Brain pericyte (primary cell): ENCODE measurements around the gene TPCN1.
A peak's percentile ranks its signal among the peaks of the same experiment; 100 is the strongest.

Experiments used
- DNase-seq: peaks from one replicate; pipeline ENCODE4 v3.0.0-alpha.2; 2012; ENCODE audit warnings: low read depth, low spot score

TPCN1 gene

DNA sequence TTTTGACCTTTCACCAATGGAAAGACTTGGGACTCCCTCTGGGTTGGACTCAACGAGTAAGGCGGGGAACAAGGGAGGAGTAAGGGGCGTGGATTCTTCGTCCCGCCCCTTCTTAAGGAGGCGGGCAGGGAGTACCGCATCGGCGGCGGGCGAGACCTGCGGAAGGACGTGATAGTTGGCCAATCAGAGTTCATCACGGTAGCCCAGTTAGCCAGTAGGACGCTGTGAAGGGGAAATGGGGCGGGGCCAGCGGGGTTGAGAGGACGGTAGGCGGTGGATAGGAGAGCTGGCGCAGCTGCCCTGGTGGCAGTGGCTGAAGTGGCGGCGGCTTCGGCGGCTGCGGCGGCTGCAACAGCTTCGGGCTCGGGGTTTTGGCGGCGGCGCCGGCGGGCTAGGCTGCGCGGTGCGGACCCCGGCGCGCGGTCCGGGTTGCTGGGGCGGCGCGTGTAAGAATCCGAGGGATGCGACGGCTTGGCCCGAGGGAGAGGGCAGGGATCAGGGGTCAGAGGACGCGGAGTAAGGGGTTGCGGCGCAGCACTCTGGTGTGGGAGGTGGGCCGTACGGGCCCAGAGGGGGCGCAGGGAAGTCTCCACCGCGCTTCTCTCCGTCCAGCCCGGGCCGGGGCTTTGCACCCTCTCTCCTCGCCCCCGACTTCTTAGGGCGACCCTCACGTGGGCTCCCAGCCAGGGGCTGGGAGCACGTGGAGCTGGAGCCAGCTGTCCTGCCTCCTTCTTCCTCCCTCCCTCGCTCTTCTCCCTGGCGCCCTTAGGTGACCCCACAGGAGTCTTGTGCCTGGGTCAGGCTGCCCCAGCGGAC is at the start of gene TPCN1:
TPCN1 (plus strand) TSS at position 284 of the 816 bp plus-strand sequence. CDS start 5,389 bp downstream, outside the sequence.
- DNase-seq: peak; percentile 100

DNA sequence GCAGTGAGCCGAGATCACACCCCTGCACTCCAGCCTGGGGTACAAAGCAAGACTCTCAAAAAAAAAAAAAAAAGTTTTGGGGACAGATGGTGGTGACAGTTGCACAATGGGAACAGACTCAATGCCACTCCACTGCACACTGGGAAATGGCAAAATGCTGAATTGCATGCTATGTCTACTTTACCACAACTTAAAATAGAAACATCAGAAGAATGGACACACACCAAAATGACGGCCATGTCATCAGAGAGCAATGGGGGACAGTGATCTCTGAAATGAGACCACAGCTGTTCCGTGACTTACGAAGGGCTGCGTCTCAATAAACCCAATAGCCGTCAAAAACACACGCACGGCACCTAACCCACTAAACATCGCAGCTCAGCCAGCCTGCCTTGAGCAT is 49.7 kb upstream of the TPCN1 start:
- DNase-seq: no peak

DNA sequence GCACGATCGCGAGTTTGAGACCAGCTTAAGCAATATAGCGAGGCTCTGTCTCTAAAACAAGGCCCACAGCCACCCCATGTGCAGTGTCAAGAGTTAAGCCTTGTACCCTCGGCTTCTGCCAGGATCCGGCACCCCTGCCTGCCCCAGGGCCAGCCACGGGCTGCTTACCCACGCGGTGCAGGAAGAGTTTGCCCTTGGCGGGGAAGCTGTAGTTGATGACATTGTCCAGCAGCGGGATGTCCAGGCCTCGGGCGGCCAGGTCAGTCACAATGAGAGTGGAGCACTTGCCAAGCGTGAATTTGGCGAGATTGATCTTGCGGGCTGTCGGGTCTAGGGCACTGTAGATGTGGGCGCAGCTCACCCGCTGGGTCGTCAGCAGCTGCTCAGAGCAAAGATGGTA is 49.1 kb upstream of the TPCN1 start:
- DNase-seq: no peak

DNA sequence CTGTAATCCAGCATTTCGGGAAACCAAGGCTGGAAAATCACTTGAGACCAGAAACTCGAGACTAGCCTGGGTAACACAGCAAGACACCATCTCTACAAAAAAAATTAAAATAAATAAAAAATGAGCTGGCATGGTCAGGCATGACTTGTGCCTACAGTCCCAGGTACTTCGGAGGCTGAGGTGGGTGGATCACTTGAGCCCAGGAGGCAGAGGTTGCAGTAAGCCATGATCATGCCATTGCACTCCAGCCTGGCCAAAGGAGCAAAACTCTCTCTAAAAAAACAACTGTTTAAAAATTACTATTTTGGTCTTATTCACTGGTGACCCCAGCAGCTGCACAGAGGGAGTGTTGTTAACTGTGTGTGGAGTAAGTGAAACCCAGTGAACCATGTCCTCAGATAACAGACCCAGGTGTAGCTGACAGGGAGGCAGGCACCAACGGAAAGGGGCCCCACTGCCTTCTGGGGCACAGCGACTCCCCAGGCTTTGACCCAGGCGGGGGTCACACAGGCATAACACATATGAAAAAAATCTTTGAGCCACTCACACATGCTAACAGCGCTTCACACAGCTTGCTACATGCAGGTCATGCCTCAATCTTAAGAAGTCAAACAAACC is 48.1 kb upstream of the TPCN1 start:
- DNase-seq: no peak

DNA sequence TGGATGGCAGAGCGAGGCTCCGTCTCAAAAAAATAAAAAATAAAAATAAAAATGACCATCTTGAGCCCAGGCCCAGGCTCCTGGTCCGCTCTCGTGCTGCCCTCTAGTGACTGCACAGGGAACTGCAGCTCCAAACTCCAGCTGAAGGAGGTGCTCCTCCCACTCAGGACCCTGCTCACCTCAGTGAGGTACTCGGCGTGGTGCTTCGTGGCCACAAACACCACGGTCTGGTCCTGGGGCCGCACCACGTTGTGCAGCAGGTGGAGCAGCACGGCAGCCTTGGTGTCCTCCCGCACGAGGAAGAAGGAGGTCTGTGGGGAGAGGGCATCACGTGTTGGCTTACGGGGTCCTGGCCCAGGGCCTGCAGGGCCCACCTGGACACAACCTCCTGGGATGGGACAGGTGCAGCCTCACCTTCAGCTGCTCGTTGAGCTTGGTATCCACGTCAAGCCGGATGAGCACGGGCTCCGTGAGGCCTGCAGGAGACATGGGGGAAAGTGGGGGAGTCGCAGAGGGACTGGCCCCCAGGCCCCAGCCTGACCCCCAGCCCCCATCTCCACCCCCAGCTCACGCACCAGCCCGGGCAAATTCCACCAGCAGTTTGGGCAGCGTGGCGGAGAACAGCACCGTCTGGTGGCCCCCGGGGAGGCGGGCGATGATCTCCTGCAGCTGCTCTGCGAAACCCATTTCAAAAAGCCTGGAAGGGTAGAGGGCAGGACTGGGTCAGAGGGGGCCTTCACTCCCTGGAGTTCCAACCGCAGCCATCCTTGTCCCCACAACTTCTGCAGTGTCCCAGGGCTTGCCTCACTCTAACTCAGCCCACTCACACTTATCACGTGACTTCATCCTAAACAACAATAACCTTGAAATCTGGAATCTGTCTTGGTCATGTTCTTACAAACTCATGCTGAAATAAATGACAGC is 46.5 kb upstream of the TPCN1 start:
- no peak for DNase-seq

DNA sequence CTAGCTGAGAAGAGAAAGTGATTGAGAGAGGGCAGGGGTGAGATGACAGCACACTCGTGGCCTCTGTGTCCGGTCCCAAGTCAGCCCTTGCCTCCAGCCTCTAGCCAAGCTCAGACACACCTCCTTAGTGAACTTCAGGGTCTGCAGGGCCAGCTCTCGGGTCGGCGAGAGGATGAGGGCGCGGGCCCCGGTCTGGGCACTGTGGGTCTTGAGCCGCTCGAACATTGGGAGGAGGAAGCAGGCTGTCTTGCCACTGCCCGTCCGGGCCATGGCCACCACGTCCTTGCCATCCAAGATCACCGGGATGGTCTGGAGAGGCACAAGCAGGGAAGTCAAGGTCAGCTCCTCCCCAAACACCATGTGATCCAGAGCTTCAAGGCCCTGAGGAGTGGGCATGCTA is 42.2 kb upstream of the TPCN1 start:
- DNase-seq: no peak

DNA sequence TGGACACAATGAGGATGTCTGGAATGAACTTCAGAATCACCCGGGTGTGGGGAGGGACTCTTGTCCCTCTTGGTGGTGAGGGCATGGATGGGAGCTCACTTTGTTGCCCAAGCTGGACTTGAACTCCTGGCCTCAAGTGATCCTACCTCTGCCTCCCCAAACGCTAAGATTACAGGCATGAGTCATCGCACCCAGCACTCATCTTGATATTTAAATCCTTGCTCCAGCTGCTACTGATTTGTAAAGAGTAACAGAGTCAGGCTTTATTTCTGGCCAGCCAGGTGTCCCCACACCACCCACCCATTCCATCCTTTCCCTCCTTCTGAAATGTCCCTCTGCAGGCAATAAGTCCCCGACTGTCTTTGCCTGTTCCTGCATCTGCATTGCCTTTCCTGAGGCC is 40.9 kb upstream of the TPCN1 start:
- DNase-seq: no peak

DNA sequence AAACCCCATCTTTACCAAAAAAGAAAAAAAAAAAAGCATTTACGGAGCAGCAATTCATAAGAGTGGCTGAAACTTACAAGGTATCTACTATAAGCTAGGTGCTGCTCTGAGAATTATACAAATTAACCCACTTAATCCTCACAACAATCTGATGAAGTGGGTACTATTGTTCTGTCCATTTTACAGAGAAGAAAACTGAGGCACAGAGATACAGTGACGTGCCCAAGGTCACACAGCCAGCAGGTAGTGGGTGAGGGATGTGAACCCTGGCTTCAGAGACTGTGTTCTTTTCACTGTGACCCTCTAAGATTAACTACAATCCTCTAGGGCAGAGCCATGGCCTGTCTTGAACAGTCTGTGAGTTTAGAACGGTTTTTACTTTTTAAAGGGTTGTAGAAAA is 39.3 kb upstream of the TPCN1 start:
- no peak for DNase-seq

DNA sequence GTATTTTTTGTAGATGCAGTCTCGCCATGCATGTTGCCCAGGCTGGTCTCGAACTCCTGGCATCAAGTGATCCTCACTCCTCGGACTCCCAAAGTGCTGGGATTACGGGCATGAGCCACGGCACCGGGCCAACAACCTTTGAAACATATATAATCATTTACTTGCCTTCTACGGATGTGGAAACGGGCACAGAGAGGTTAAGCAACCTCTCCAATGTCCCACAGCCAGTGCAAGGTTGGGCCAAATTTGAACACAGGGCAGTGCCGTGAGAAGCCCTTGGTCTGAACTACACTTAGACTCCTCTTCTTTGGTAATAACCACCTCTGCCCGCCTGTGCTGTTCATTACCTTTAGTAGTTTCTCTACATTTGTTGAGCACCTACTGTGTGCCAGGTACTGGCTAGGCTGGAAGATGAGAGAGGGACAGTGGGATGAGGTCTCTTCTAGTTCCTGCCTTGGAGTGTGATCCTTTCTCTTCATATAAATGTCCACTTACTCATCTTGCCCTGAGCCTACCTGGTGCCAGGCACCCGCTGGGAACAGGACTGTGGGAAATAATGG is 38.2 kb upstream of the TPCN1 start:
- no peak for DNase-seq

DNA sequence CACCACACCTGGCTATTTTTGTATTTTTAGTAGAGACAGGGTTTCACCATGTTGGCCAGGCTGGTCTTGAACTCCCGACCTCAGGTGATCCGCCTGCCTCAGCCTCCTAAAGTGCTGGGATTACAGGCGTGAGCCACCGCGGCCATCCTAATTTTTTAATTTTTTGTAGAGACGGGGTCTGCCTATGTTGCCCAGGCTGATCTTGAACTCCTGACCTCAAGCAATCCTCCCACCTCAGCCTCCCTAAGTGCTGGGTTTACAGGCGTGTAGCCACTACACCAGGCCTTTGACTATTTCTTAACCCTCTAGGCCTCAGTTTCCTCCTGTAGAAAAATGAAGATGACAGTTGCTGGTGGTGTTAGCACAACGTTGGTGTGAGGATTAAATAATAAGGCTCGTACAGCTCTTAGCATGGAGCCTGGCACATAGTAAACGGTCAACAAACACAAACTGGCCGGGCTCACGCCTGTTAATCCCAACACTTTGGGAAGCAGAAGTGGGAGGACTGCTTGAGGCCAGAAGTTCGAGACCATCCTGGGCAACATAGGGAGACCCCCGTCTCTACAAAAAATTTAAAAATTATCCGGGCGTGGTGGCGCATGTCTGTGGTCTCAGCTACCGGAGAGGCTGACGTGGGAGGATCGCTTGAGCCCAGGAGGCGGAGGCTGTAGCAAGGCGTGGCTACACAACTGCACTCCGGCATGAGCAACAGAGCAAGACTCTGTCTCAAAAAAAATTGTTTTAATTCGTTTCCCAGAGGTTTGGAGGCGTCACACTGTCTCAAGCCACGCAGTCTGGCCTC is 37.0 kb upstream of the TPCN1 start:
- no peak for DNase-seq

DNA sequence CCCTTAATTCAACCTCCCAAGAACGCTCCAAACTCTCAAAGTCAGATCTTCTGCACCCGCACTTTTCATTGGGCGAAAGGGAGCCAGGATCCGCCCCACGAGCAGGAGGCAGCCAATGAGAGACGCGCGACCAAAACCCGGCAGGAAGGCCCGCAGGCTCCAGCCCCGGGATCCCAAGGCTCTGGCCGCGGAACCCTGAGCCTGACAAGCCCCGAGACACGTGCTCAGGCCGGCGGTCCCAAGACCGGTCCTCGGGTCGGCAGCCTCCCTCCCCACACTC is 36.4 kb upstream of the TPCN1 start:
- peak; percentile 66 for DNase-seq

DNA sequence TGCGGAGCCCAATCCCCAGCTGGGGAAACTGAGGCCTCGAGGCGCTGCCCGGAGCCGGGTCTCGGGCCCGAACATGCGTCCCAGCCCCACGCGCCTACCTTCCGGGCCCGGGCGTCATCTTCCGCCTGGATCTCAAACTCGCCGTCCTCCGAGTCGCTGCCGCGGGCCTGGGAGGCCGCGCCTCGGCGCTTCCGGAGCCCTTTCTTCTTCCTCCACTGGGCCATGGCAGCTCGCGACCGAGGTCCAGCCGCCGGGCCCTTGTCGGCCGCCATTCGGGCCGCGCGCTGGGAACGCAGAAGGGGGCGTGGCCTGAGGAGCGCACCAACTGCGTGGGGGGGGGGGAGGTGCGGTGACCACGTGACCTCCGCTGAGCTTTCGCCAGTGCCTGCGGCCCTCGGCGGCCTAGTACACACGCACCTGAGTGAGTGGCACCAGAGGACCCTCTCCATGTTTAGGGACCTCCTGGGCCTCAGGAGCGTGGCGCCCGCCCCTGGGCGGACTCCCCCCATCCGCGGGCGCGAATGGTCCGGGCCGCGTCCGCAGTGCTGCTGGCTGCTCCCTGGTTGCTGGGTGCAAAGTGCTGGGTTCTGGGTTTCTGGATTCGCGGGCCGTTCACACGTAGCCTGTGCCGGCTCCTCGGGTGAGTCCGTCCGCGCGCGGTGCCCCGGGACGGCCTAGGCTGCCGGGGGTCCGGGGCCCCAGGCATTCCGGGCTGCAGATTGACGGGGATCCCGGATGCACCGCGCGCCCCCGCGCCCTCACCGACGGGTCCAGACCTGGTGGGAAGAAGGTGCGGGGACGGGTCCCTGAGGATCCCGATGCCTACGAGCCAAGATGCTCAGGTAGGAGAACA is 35.9 kb upstream of the TPCN1 start, which contains the start of the genes DDX54 and RITA1:
DDX54 (minus strand) TSS at position 299 of the 853 bp plus-strand sequence; CDS start at position 272, 27 bp downstream.
RITA1 (plus strand) TSS at position 542 of the 853 bp plus-strand sequence. CDS start 1,026 bp downstream, outside the sequence.
- peak; percentile 57 for DNase-seq

DNA sequence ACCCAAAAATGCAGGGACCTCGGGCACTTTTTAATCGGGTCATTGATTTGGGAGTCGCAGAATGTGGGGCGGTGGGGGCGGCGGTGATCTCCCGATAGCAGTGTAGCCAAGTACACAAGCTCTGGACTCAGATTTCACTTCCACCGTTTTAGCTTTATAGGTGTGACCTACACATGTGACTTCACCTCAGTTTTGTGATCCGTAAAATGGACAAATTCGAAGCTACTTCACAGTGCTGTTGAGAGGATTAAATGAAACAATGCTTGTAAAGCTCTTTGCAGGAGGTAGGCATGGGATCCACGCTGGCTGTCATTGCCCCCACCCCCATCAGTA is 35.3 kb upstream of the TPCN1 start:
- no peak for DNase-seq

DNA sequence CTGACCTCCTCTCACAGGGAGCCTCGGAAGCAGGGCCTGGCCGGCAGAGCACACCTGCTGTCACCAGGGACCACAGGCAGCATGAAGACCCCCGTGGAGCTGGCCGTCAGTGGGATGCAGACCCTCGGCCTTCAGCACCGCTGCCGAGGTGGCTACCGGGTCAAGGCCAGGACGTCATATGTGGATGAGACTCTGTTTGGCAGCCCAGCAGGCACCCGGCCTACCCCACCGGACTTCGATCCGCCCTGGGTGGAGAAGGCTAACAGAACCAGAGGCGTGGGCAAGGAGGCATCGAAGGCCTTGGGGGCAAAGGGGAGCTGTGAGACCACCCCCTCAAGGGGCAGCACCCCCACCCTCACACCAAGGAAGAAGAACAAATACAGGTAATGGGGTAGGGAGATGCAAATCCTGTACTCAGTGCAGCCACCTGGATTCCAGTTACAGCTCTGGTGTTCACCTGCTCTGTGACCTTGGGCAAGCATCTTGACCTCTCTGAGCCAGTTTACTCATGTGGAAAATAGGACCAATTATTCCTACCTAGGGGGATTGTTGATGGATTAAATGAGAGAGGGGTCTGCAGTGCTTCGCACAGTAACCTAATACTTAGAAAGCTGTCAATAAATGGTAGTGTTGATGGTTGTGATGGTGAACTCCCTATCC is 34.5 kb upstream of the TPCN1 start:
- no peak for DNase-seq

DNA sequence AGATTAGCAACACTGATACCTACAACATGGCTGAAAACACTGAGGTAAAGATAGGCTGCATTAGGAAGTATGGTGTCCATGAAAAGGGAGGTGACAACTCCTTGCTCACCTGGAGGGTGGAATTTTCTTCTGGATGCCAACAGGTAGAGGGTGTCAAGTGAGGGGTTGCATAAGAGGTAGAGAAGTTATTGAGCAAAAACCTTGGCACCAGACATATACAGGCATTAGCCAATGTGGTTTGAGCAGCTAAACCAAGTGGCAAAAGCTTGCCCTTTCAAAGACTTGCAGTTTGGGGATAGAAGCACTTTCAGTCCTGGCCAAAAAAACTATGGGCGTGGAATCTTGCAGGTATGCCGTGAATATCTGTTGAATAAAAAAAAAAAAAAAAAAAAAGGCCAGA is 31.9 kb upstream of the TPCN1 start:
- no peak for DNase-seq

DNA sequence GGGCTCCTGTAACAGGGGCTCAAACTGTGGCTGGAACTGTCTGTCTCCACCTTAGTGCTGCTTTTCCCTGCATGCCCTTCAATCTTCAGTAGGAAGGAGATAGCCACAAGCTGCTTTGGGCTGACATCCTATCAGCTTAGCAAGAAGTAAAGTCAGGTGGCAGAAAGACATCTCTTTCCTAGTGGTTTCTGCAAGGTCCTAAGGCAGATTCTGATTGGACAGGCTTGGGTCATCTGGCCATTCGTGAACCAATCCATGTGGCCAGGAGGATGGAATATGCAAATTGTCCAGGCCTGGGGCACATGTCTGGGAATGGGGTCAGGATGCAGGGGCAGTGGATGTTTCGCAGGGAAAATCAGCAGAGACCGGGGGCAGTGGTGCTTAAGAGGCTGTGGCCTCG is 30.5 kb upstream of the TPCN1 start:
- no peak for DNase-seq

DNA sequence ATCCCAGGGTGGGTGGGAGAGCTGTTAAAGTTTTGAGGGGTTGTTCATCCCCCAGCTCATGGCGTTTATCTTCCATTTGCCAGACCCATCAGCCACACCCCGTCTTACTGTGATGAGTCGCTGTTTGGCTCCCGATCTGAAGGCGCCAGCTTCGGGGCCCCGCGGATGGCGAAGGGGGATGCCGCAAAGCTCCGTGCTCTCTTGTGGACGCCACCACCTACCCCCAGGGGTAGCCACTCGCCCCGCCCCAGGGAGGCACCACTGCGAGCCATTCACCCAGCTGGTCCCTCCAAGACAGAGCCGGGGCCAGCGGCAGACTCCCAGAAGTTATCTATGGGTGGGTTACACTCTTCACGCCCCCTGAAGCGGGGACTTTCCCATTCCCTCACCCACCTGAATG is 30.0 kb upstream of the TPCN1 start:
- no peak for DNase-seq

DNA sequence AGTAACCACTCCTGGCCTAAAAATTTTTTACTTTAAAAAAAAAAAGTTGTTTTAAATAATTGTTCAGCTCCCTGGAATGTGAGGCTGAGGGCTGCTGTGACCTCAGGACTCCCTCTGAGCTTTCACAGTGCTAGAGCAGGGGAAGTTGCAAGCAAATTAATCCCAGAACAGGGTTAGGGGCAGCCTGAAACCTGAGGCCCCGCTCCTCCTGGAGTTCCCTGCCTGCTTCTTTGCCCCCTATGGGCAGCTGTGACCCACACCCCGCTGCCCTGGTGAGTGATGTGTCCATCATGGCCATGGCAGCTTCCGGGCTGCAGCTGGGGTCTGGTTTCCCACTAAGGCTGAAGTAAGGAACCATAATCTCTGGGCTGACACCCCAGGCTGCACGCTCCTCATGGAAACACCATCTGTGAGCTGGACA is 26.3 kb upstream of the TPCN1 start:
- DNase-seq: peak; percentile 61

DNA sequence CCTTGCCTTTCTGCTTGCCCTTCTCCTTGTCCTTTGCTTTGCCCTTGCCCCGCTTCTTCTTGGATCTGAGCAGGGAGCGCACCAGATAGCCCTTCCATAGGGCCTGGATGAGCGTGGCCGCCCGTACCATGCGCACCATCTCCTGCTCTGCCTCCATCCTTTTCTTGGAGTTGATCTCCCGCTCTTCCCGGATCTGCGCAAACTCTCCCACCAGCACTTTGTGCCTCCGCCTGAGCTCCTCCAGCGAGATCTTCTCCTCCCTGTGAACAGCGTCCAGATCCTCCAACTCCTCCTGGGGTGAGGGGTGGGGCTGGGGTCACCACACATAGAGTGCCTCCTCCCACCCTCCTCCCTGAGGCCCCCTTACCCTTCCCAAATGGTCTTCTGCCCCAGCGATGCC is 25.7 kb upstream of the TPCN1 start:
- DNase-seq: no peak

DNA sequence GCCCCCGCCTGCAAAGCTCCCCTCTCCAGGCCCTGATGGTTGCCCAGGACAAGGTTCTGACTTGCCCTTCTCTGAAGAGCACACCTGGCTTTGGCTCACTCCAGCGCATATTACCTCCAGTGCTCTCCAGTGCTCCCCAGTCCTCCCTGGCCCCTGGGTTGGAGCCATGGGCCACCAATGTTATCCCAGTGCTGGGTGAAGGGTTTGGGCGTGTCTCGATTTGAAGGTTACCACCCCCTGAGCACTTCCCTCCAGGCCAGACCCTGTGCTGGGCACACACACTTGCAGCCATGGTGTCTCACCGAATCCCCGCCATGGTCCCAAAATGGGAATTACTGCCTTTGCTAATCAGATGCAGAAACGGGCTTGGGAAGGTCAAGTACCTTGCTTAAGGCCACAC is 24.7 kb upstream of the TPCN1 start:
- DNase-seq: no peak
